GM21717 (cell line): ENCODE data around the gene CCDC38.

Experiments
- ATAC-seq: cut with Tn5 transposase; IDR thresholded peaks from one replicate; pipeline ENCODE4 v1.9.1; 2021; ENCODE audit warnings: mild to moderate bottlenecking, moderate library complexity; ENCODE audit not compliant: unreplicated experiment

Gene CCDC38

GRCh38 chr12:95837240-95838038, 105.0 kb downstream of the CCDC38 start:
- no peak for ATAC-seq

- ATAC-seq: no peak
Measured at GRCh38 chr12:95836630-95837239, 105.7 kb downstream of the CCDC38 start.

- no peak for ATAC-seq
Measured at GRCh38 chr12:95836185-95836609, 106.2 kb downstream of the CCDC38 start.

- no peak for ATAC-seq
Measured at GRCh38 chr12:95834572-95834971, 107.8 kb downstream of the CCDC38 start.

GRCh38 chr12:95830335-95831089, 111.9 kb downstream of the CCDC38 start:
- ATAC-seq: no peak

GRCh38 chr12:95829395-95829794, 113.0 kb downstream of the CCDC38 start:
- ATAC-seq: no peak

GRCh38 chr12:95820096-95820703, 122.2 kb downstream of the CCDC38 start:
- no peak for ATAC-seq
